ENCODE data around the gene GPR37.

The GPR37 gene

DNA sequence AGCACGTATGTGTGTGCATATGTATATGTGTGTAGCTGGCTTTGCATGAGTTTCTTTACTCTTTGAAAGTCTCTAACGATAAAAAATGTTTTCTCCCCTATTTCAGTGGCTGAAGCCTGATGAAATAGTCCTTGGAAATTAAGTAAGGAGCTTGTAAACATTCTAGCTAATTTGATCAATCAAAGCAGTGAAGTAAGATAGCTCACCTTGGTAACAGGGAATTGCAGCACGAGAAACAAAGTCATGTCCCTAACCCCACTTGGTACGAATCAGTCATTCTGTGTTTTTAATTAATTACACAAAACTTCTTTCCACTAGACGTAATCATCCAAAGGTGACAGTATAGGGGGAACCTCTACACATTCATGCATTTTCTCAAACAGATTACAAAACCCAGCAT is 41.5 kb downstream of the GPR37 start:
- DNase-seq: no peak

DNA sequence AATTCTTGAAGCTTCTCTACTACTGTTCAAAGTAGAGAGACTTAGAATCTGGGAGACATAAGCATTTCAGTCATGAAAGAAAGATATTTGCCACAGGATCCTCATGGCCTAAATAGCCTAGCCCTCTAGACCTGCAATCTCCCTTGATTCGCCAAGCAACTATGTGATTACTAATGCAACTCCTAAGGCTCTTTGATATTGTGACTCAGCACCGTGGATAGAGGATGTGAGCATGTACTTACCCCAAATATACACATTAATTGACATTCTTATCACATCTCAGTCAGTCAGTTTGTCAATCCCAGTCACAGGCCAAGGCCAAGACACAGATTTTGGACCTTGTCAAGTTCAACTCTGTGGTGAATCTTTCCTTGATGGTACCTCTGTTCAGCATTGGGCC is 42.6 kb downstream of the GPR37 start:
- DNase-seq: no peak

DNA sequence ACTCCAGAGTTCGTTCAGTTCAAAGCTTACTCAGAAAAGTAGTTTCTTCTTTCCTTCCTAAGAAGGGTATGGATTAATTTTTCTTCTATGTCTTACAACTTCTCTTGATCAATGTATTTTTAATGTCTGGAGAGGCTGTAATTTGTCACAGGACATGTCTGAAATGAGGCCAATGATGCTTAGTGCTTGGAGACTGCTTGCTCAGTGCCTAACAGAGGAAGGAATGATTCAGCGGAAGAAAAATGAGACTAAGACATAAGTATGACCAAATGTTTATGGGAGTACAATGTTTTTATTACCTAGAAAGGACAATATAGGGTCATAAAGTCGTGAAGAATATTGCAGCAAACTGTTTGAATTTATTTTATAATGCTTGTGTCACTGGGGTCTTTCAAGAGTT is 43.3 kb downstream of the GPR37 start:
- no peak for DNase-seq

- DNase-seq: no peak
Observed at GRCh38 chr7:124720195-124720594, 45.4 kb downstream of the GPR37 start.

- no peak for DNase-seq
Observed at GRCh38 chr7:124718032-124718766, 47.4 kb downstream of the GPR37 start.

- no peak for DNase-seq
Observed at GRCh38 chr7:124716894-124717293, 48.7 kb downstream of the GPR37 start.

DNA sequence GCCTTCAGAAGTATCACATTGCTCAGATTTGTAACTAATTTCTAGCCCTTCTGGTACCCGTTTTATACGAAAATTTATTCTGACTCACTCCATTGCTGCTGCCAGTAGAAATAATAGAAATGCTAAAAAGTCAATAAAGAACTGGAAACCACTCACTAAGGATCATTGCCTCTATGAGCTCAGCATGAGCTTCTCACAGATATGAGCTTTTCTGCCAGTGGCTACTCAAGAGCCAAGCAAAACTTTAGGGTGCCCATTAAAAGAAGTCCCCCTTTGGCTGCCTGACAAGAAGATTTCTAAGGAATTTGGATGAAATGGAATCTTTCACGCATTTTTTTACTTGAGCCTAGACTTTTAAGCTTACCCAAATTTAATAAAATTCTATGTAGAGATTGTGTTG is 52.5 kb downstream of the GPR37 start:
- DNase-seq: no peak

DNA sequence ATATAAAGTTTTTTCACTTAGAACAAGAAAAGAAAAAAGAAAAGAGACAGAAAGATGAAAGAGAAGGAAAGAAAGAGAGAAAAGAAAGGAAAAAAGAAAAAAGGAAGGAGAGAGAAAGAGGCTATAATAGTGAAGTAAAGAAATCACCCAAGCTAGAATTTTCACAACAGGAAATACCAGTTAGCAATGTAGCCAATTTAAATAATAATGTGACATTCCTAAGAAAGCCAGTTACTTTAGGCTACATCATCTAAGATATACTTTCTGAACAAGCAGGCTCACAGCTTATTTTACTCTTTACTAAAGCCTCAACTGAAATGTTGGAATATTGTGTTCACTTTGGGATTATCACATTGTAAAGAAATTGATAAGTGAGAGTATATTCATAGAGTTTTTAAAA is 53.6 kb downstream of the GPR37 start:
- no peak for DNase-seq

DNA sequence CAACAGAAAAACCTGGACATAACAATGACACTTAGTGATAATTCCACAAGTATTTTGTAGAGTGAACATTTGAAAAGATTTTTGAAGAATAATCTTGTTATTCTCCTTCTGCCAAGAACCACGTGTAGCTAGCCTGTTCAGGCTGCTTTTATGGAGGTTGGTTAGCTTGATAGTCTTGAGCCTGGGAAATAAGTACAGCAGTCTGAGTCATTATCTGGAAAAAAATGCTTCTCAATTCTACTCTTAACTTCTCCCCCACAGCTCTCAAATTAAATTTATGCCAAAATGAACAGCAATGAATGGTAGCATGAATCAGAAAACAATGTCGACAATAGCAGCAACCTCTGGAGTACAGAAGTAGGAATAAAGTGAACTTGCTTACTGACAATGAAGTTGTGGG is 63.2 kb downstream of the GPR37 start:
- no peak for DNase-seq

GRCh38 chr7:124701955-124702354 is 63.6 kb downstream of the GPR37 start:
- no peak for DNase-seq

DNA sequence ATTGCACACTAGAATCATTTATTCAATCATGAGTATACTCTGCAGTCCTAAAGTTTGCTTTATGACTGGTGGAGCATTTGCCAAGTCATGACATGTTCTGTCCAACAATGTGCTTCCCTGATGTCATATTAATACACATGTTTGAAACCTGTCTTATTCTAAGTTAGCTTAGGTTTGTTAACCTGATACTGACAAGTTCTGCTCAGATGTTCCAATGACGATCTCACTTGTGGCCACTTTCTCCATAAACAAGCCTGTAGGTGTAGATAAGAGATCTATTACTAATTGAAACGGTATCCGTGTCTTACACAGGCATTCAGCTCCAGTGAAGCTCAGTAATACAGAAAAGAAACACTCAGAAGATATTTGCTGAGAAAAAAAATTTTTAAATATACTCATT is 64.9 kb downstream of the GPR37 start:
- no peak for DNase-seq

- DNase-seq: no peak
Observed at GRCh38 chr7:124698964-124699363, 66.6 kb downstream of the GPR37 start.

DNA sequence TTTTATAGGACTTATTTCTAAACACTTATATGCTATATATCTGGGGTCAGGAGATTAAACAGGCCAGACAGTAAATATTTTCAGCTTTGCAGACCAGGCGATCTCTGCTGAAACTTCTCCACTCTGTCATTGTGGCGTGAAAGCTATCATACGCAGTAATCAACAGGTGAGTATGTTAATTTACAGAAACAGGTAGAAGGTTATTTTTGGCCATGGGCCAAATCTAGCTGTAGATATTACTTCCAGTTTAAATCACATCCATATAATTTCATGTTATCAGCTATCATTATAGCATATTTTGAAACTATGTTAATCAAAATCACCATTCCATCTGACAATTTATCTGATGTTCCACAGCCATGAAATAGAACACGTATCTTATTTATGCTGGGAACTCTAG is 67.8 kb downstream of the GPR37 start:
- no peak for DNase-seq

All from effector CD8-positive, alpha-beta T cell (primary cell).